GM19328 (cell line): Measurements from ENCODE around the gene ZCCHC13.
"Not testable (repeated sequence)": the region's sequence is repeated elsewhere in the genome, so short reads cannot be mapped to it uniquely, and the experiment has no call there.

Experiments
- ATAC-seq: cut with Tn5 transposase; IDR thresholded peaks from one replicate; pipeline ENCODE4 v1.9.1; 2021; ENCODE audit warnings: mild to moderate bottlenecking, moderate library complexity; ENCODE audit not compliant: unreplicated experiment

ZCCHC13 gene

GRCh38 chrX:74304016-74304415 is at the start of gene ZCCHC13:
Gene ZCCHC13, plus strand, starts transcription at chrX:74304180. Its CDS starts 87 bp downstream, at chrX:74304267.
- no peak for ATAC-seq

GRCh38 chrX:74258111-74258510 is 45.9 kb upstream of the ZCCHC13 start:
- ATAC-seq: not testable (repeated sequence)

- ATAC-seq: no peak
Observed at GRCh38 chrX:74259885-74260491, 44.0 kb upstream of the ZCCHC13 start.

DNA sequence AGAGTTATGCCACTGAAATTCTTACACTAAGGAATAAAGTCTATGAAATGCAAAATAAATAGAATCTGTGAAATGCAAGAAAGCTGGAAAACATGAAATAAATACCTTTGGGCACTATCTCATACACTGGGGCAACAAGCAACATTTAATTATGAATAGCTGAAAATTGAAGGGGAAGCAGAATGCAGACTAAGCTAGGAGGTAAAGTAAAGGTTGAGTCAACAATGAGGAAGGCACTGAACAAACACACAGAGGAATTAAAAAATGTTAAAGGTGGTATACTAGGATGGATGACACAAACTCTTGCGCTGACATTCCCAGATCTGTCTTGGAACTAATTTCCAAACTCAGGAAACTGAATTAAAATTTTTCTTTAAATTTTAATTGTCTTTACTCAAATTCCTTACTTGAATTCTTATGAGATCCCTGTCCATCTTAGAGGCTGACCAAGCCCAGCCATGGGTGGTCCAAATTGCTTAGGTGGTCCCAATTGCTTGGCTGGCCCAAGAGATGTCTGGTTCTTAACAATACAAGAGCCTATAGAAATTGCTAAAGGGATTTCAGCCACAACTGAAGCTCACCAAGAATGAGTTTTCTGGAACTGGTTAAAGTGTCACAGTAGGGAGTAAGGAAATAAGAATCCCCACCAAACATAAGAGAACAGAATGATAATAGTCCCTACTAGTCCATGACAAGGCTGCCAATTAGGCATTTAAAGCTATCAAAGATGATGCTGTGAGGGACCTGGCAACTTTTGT is 41.3 kb upstream of the ZCCHC13 start:
- ATAC-seq: no peak

DNA sequence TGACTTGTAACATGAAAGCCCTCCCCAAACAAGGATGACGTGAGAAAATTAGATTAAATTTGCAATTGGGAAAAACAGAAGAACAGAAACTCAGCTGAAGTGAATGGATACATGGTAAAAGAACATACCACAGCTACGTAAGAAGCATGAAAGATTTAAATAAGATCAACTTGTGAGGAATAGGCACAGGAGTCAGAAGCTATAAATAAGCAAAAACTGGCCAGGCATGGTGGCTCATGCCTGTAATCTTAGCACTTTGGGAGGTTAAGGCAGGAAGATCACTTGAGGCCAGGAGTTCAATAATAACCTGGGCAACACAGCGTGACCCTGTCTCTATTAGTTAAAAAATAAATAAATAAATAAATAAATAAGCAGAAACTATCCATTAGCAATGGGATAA is 33.6 kb upstream of the ZCCHC13 start:
- no peak for ATAC-seq

DNA sequence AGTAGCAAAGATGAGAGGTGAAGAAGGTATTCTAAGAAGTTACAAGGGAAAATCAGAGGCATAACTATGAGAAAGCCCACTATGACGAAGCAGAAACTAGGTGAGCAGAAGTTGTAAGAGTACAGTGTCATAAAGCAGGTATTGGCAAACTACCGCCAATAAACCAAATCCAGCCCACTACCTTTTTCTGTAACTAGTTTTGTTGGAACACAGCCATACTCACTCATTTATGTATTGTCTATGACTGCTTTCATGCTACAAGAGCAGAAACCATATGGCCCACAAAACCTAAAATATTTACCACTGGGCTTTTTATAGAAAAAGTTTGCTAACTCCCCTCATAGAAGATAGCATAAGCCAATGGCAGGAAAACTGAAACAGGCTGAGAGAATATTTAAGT is 31.8 kb upstream of the ZCCHC13 start:
- peak; percentile 71 for ATAC-seq

GRCh38 chrX:74274516-74274915 is 29.5 kb upstream of the ZCCHC13 start:
- no peak for ATAC-seq

DNA sequence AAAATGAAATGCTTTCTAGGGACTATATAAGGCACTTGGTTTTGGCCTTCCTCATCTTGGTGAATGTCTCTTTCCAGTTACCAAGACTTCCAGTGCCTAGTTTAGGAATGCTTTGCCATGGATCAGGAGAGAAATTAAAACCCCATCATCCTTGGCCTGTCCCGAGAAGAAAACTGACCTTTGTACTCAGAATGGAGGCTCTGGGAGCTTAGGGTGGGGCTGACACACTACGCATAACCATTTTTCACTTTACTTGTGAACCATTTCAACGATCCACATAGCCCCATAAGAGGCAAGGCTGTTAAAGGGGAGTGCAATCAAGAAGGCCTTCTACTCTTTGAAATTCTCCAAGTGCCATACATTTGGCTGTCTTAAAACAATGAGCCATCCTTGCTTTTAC is 26.7 kb upstream of the ZCCHC13 start:
- no peak for ATAC-seq

DNA sequence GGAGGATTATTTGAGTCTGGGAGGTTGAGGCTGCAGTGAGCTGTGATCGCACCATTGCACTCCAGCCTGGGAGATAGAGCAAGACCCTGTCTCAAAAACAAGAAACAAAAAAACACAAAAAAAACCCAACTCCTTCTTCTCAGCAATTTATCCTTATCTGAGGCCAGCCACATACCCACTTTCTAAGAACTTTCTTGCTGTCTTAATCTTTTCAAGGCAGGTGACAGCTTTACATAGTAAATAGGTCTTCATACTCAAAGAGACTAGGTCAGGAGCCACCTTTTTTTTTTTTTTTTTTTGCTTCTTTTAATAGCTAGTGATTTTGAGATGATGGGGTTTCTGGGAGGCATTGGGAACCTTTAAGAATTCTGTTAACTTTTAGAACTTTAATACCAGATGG is 26.1 kb upstream of the ZCCHC13 start:
- ATAC-seq: no peak

- ATAC-seq: no peak
Observed at GRCh38 chrX:74280759-74281158, 23.2 kb upstream of the ZCCHC13 start.

- no peak for ATAC-seq
Observed at GRCh38 chrX:74284391-74284952, 19.5 kb upstream of the ZCCHC13 start.

- no peak for ATAC-seq
Observed at GRCh38 chrX:74286950-74287740, 16.8 kb upstream of the ZCCHC13 start.

DNA sequence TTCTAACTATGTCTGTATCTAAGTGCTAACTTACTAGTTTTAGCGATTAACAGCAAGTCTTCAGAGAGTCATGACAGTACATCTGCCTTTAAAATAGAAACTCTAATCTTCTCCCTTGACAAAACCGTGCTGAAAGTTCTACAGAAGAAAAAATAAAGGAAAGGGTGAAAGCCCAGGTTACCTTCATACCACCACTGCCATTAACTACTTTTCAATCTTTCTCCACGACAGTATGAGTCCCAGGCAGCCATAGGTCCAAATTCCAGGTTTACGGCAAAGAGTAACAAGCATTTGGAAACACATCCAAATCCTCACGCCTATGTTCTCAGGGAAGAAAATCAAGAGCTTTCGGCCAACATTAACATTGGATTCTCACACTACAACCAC is 12.4 kb upstream of the ZCCHC13 start:
- ATAC-seq: no peak

DNA sequence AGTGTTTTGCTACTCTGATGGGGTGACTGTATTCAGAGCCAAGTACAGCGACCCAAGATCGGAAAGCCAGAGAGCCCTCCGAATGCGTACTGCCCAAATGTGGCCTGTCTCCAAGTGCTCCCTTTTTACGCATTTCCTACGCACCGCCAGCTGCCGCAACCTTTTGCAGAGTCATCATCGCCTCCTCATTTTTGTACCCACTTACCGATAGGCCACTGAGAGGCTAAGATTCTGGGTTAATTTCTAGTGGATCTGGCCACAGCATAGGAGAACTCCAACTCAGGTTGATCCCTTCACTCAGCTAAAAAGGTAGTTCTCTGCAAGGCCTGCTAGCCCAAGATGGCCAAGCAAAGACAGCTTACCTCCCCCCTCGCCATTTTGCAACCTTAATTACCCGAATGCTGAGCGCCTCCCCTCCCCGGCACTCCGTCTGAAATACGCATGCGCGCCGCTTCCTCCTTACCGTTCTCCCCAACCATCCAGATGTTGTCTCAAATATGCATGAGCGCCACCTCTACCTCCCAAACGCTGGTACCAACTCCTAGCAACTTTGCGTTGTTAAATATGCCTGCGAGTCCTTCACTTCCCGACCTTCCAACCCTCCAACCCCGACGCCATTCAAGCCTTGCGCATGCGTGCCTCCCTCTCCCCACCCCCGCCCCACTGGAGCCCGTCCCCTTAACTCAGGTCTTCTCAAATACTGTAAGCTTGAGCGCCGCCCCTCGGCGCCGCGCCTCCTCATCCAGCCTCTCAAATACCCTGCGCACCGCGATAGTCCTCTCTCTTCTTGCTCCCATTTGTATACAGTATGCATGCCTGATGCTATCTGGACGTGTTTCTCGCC is 11.8 kb upstream of the ZCCHC13 start:
- ATAC-seq: peak; percentile 72

- ATAC-seq: no peak
Observed at GRCh38 chrX:74292808-74293123, 11.2 kb upstream of the ZCCHC13 start.

- ATAC-seq: no peak
Observed at GRCh38 chrX:74293343-74293946, 10.5 kb upstream of the ZCCHC13 start.

GRCh38 chrX:74295101-74295500 is 8.9 kb upstream of the ZCCHC13 start:
- no peak for ATAC-seq

DNA sequence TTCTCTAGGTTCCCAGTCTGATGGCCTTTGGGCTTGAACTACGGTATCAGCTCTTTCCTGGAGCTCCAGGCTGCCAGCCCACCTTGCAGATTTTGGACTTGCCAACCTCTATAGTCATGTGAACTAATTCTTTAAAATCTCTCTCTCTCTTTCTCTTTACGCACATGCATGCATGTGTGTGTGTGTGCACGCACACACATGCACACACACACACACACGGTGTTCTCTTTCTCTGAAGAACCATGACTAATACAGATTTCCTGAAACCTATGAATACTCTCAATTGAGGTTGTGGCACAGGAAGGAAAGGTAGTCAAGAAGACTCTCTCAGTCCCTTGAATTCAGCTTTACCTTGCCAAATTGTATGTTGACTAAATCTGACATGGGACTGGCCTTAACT is 6.2 kb upstream of the ZCCHC13 start:
- ATAC-seq: no peak

- no peak for ATAC-seq
Observed at GRCh38 chrX:74300869-74301268, 3.1 kb upstream of the ZCCHC13 start.

DNA sequence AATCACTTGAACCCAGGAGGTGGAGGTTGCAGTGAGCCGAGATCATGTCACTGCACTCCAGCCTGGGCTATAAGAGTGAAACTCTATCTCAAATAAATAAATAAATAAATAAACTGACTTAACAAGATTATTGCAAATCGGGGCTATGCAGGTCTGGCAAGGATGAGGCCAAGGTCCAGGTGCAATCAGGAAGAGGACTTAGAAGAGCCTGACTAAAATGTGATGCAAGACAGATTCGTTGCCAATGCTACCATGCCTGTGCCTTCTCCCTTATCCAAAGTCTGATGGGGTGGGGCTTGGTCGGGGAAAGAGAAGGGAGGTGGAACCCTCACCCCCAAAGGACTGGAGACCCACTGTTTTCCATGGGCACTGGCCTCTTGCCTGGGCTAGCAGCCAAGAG is 14.7 kb downstream of the ZCCHC13 start:
- ATAC-seq: no peak
